Neural progenitor cell (in vitro differentiated cells): ENCODE data around the gene GMNN. TPM values are rescaled to one million over a fixed set of nuclear protein-coding genes. Genes with fewer than 3 reads are reported as not detected.

Experiments
- DNase-seq: peaks from one replicate; pipeline ENCODE4 v3.0.0-alpha.2; 2016; ENCODE audit warnings: low spot score
- H2AFZ ChIP-seq: fragments of 200-600 bp; sonication (generic); replicated peaks from 2 replicates; pipeline ENCODE4 v1.6.1; 2016; ENCODE audit warnings: antibody characterized with exemption
- H3F3A ChIP-seq: fragments of 200-600 bp; sonication (generic); 2 replicates; pipeline ENCODE4 v1.6.1; 2016; ENCODE audit warnings: antibody characterized with exemption, low read depth
- H3K27ac ChIP-seq: fragments of 200-600 bp; sonication (generic); 2 replicates; pipeline ENCODE4 v1.5.1; 2016; ENCODE audit warnings: mild to moderate bottlenecking
- H3K27me3 ChIP-seq: fragments of 200-600 bp; sonication (generic); 2 replicates; pipeline ENCODE4 v1.6.1; 2016; ENCODE audit warnings: mild to moderate bottlenecking, moderate library complexity
- H3K36me3 ChIP-seq: fragments of 200-600 bp; sonication (generic); 2 replicates; pipeline ENCODE4 v1.5.1; 2016
- H3K4me1 ChIP-seq: fragments of 200-600 bp; sonication (generic); 2 replicates; pipeline ENCODE4 v1.6.1; 2016; ENCODE audit warnings: mixed run types
- H3K4me2 ChIP-seq: fragments of 200-600 bp; sonication (generic); 2 replicates; pipeline ENCODE4 v1.6.1; 2016
- H3K4me3 ChIP-seq: fragments of 200-600 bp; sonication (generic); 2 replicates; pipeline ENCODE4 v1.5.1; 2016
- H3K79me2 ChIP-seq: fragments of 200-600 bp; sonication (generic); 2 replicates; pipeline ENCODE4 v1.6.1; 2016; ENCODE audit warnings: low read depth
- H3K9ac ChIP-seq: fragments of 200-600 bp; sonication (generic); 2 replicates; pipeline ENCODE4 v1.6.1; 2016
- H3K9me3 ChIP-seq: fragments of 200-600 bp; sonication (generic); 2 replicates; pipeline ENCODE4 v1.5.1; 2016; ENCODE audit warnings: low read depth
- H4K20me1 ChIP-seq: fragments of 200-600 bp; sonication (generic); 2 replicates; pipeline ENCODE4 v1.6.1; 2016; ENCODE audit warnings: low read depth
- H3K27ac Mint-ChIP-seq: 3 replicates; pipeline ENCODE4 v1.8.0; 2021; ENCODE audit warnings: mixed read lengths
- H3K27me3 Mint-ChIP-seq: 2 replicates; pipeline ENCODE4 v1.8.0; 2022; ENCODE audit warnings: low read depth, mild to moderate bottlenecking, inconsistent platforms, moderate library complexity, mixed read lengths; ENCODE audit not compliant: insufficient read depth
- H3K36me3 Mint-ChIP-seq: 3 replicates; pipeline ENCODE4 v1.8.0; 2021; ENCODE audit warnings: mixed read lengths
- H3K4me1 Mint-ChIP-seq: 3 replicates; pipeline ENCODE4 v1.8.0; 2021; ENCODE audit warnings: mixed read lengths
- H3K4me3 Mint-ChIP-seq: 3 replicates; pipeline ENCODE4 v1.8.0; 2021; ENCODE audit warnings: mild to moderate bottlenecking, moderate library complexity, mixed read lengths
- H3K9me3 Mint-ChIP-seq: 3 replicates; pipeline ENCODE4 v1.8.0; 2020; ENCODE audit warnings: mixed read lengths
- EZH2 ChIP-seq: fragments of 200-600 bp; sonication (generic); IDR thresholded peaks from 2 replicates; pipeline ENCODE4 v1.6.1; 2017; ENCODE audit warnings: antibody characterized with exemption, mild to moderate bottlenecking, moderate library complexity
- EZH2phosphoT487 ChIP-seq: fragments of 200-600 bp; sonication (generic); IDR thresholded peaks from 2 replicates; pipeline ENCODE4 v1.6.1; 2017; ENCODE audit warnings: antibody characterized with exemption
- total RNA-seq: library from RNA; depleted of rRNA; stranded (reverse); fragments of >200 nt; gene quantifications from 2 replicates; pipeline ENCODE4 v1.2.3, GENCODE V29; 2015; ENCODE audit warnings: low replicate concordance
- TF ChIP-seq, protein P1 (sequence below): fragments of 200-600 bp; sonication (generic); IDR thresholded peaks from 2 replicates; pipeline ENCODE4 v1.5.1; 2017; ENCODE audit warnings: antibody characterized with exemption, mild to moderate bottlenecking

The GMNN gene
- total RNA-seq, 1 donor from 2014 or later: 98.5 TPM

DNA sequence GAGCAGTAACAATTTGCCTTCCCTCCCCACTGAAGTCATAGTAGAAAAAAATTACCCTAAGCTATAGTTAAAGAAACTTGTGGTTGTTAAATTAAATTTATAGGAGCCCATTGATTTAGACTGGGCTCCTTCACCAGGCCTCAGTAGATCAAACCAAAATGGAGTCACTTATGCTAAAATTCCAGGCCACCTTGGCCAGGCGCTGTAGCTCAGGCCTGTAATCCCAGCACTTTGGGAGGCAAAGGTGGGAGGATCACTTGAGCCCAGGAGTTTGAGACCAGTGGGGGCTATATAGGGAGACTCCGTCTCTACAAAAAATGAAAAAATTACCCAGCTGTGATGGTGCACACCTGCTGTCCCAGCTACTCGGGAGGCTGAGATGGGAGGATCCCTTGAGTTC lies 15.0 kb upstream of the GMNN start:
- no peak overlapping the region for H2AFZ ChIP-seq
- Mint-ChIP-seq H3K27me3 (peaks cover 3% of the 10 kb centered on the region), H3K36me3 (no peaks in the 10 kb centered on the region), H3K4me3 (no peak overlapping the region), H3K27ac (no peak overlapping the region), H3K4me1 (peaks cover 4% of the 10 kb centered on the region), H3K9me3 (peaks cover 2% of the 10 kb centered on the region)
- no peak overlapping the region for H3K9ac ChIP-seq
- peaks cover 9% of the 10 kb centered on the region for H3K4me1 ChIP-seq
- no peak for TF ChIP-seq EZH2
- TF ChIP-seq EZH2phosphoT487: no peak
- TF ChIP-seq, protein P1, sequence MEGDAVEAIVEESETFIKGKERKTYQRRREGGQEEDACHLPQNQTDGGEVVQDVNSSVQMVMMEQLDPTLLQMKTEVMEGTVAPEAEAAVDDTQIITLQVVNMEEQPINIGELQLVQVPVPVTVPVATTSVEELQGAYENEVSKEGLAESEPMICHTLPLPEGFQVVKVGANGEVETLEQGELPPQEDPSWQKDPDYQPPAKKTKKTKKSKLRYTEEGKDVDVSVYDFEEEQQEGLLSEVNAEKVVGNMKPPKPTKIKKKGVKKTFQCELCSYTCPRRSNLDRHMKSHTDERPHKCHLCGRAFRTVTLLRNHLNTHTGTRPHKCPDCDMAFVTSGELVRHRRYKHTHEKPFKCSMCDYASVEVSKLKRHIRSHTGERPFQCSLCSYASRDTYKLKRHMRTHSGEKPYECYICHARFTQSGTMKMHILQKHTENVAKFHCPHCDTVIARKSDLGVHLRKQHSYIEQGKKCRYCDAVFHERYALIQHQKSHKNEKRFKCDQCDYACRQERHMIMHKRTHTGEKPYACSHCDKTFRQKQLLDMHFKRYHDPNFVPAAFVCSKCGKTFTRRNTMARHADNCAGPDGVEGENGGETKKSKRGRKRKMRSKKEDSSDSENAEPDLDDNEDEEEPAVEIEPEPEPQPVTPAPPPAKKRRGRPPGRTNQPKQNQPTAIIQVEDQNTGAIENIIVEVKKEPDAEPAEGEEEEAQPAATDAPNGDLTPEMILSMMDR: no peak
- H3K27ac ChIP-seq: no peak overlapping the region
- no peak for DNase-seq
- H3K4me3 ChIP-seq: no peak overlapping the region
- H3K9me3 ChIP-seq: no peaks in the 10 kb centered on the region
- H3K4me2 ChIP-seq: no peak overlapping the region
- peaks cover 10% of the 10 kb centered on the region for H3F3A ChIP-seq
- no peaks in the 10 kb centered on the region for H3K27me3 ChIP-seq
- no peaks in the 10 kb centered on the region for H3K79me2 ChIP-seq
- H3K36me3 ChIP-seq: no peaks in the 10 kb centered on the region
- no peaks in the 10 kb centered on the region for H4K20me1 ChIP-seq

- H3K27ac Mint-ChIP-seq: no peak overlapping the region
- peaks cover 10% of the 10 kb centered on the region for H3F3A ChIP-seq
- no peaks in the 10 kb centered on the region for H3K36me3 ChIP-seq
- H3K4me1 Mint-ChIP-seq: peaks cover 4% of the 10 kb centered on the region
- no peaks in the 10 kb centered on the region for H3K36me3 Mint-ChIP-seq
- H3K9ac ChIP-seq: no peak overlapping the region
- no peaks in the 10 kb centered on the region for H3K79me2 ChIP-seq
- H3K9me3 Mint-ChIP-seq: peaks cover 2% of the 10 kb centered on the region
- H3K4me3 ChIP-seq: no peak overlapping the region
- no peak overlapping the region for H2AFZ ChIP-seq
- no peak overlapping the region for H3K4me2 ChIP-seq
- no peak for TF ChIP-seq EZH2phosphoT487
- TF ChIP-seq, protein P1: no peak
- no peak for TF ChIP-seq EZH2
- H3K27me3 Mint-ChIP-seq: peaks cover 3% of the 10 kb centered on the region
- no peak overlapping the region for H3K27ac ChIP-seq
- no peaks in the 10 kb centered on the region for H4K20me1 ChIP-seq
- H3K9me3 ChIP-seq: no peaks in the 10 kb centered on the region
- no peaks in the 10 kb centered on the region for H3K27me3 ChIP-seq
- H3K4me3 Mint-ChIP-seq: no peak overlapping the region
- DNase-seq: no peak
- H3K4me1 ChIP-seq: peaks cover 9% of the 10 kb centered on the region
These were observed 14.5 kb upstream of the GMNN start for GRCh38 chr6:24760210-24760609.

- no peak overlapping the region for H3K4me3 Mint-ChIP-seq
- peak; percentile 10 for DNase-seq
- peak overlapping the region; percentile 69 for H2AFZ ChIP-seq
- H3F3A ChIP-seq: peaks cover 10% of the 10 kb centered on the region
- H3K9me3 ChIP-seq: no peaks in the 10 kb centered on the region
- H3K4me1 Mint-ChIP-seq: peaks cover 4% of the 10 kb centered on the region
- no peaks in the 10 kb centered on the region for H3K36me3 Mint-ChIP-seq
- no peaks in the 10 kb centered on the region for H3K79me2 ChIP-seq
- H3K9ac ChIP-seq: no peak overlapping the region
- TF ChIP-seq EZH2 (no peak), EZH2phosphoT487 (no peak)
- TF ChIP-seq, protein P1: no peak
- no peak overlapping the region for H3K4me3 ChIP-seq
- no peaks in the 10 kb centered on the region for H3K27me3 ChIP-seq
- H3K4me1 ChIP-seq: peaks cover 9% of the 10 kb centered on the region
- no peaks in the 10 kb centered on the region for H4K20me1 ChIP-seq
- H3K9me3 Mint-ChIP-seq: no peaks in the 10 kb centered on the region
- H3K36me3 ChIP-seq: no peaks in the 10 kb centered on the region
- peaks cover 3% of the 10 kb centered on the region for H3K27me3 Mint-ChIP-seq
- H3K27ac ChIP-seq: no peak overlapping the region
- H3K27ac Mint-ChIP-seq: peak overlapping the region; percentile 20
- H3K4me2 ChIP-seq: no peak overlapping the region
These were observed 13.4 kb upstream of the GMNN start for GRCh38 chr6:24761193-24761835.
